Osteoblast (primary cell): Measurements from ENCODE around the gene ZNF185. TPM values are rescaled to one million over a fixed set of nuclear protein-coding genes. Genes with fewer than 3 reads are reported as not detected.

Experiments used
- DNase-seq: peaks from one replicate; pipeline ENCODE4 v3.0.0; 2011; ENCODE audit warnings: low spot score, mixed read lengths; ENCODE audit not compliant: insufficient read length; ENCODE audit errors: missing footprints
- H2AFZ ChIP-seq: 2 replicates; pipeline ENCODE4 v1.6.0; 2011; ENCODE audit warnings: mild to moderate bottlenecking, low read length
- H3K27ac ChIP-seq: 2 replicates; pipeline ENCODE4 v1.5.1; 2011; ENCODE audit warnings: mild to moderate bottlenecking, low read depth, low read length, moderate library complexity
- H3K27me3 ChIP-seq: 2 replicates; pipeline ENCODE4 v1.6.0; 2012; ENCODE audit warnings: mild to moderate bottlenecking, control low read depth, inconsistent platforms, low read length, moderate library complexity; ENCODE audit not compliant: insufficient read depth
- H3K36me3 ChIP-seq: 2 replicates; pipeline ENCODE4 v1.5.1; 2011; ENCODE audit warnings: mild to moderate bottlenecking, low read length, control low read depth, moderate library complexity; ENCODE audit not compliant: insufficient read depth
- H3K4me1 ChIP-seq: 2 replicates; pipeline ENCODE4 v1.5.1; 2011; ENCODE audit warnings: mild to moderate bottlenecking, low read length, control low read depth, moderate library complexity; ENCODE audit not compliant: insufficient read depth
- H3K4me2 ChIP-seq: 2 replicates; pipeline ENCODE4 v1.6.0; 2011; ENCODE audit warnings: mild to moderate bottlenecking, low read length; ENCODE audit not compliant: insufficient read depth
- H3K4me3 ChIP-seq: fragments of 200-600 bp; sonication (generic); 3 replicates; pipeline ENCODE4 v1.5.1; 2012; ENCODE audit warnings: mild to moderate bottlenecking, low read length, inconsistent platforms; ENCODE audit not compliant: insufficient read depth
- H3K79me2 ChIP-seq: 2 replicates; pipeline ENCODE4 v1.6.0; 2012; ENCODE audit warnings: mild to moderate bottlenecking, low read length, control low read depth, inconsistent platforms; ENCODE audit not compliant: insufficient read depth
- H3K9me3 ChIP-seq: 2 replicates; pipeline ENCODE4 v1.5.1; 2011; ENCODE audit warnings: low read depth, low read length, control low read depth
- H4K20me1 ChIP-seq: 2 replicates; pipeline ENCODE4 v1.6.0; 2012; ENCODE audit warnings: mild to moderate bottlenecking, low read length, control low read depth; ENCODE audit not compliant: insufficient read depth
- CTCF ChIP-seq: IDR thresholded peaks from 2 replicates; pipeline ENCODE4 v1.5.1; 2011; ENCODE audit warnings: mild to moderate bottlenecking, low read depth, low read length, moderate library complexity; ENCODE audit errors: extremely low read depth
- total RNA-seq: library from RNA; depleted of rRNA; stranded (reverse); fragments of >200 nt; gene quantifications from 2 replicates; pipeline ENCODE4 v1.2.3, GENCODE V29; 2012

ZNF185 gene
- total RNA-seq, 1 donor, result 1.1 TPM

GRCh38 chrX:152945021-152945979, 47.4 kb downstream of the ZNF185 start:
- Histone ChIP-seq H3K4me2 (no peak overlapping the region), H2AFZ (no peak overlapping the region), H3K27me3 (no peaks in the 10 kb centered on the region), H3K27ac (no peak overlapping the region), H3K4me1 (no peaks in the 10 kb centered on the region), H4K20me1 (no peaks in the 10 kb centered on the region), H3K9me3 (no peaks in the 10 kb centered on the region), H3K79me2 (no peaks in the 10 kb centered on the region), H3K4me3 (no peak overlapping the region), H3K36me3 (no peaks in the 10 kb centered on the region)
- DNase-seq, result no peak
- TF ChIP-seq CTCF, result no peak

GRCh38 chrX:152946681-152947080, 48.8 kb downstream of the ZNF185 start:
- no peak overlapping the region for H3K4me3 ChIP-seq
- H3K79me2 ChIP-seq, result no peaks in the 10 kb centered on the region
- no peak for DNase-seq
- H3K4me2 ChIP-seq, result no peak overlapping the region
- TF ChIP-seq CTCF, result no peak
- no peaks in the 10 kb centered on the region for H3K4me1 ChIP-seq
- H3K9me3 ChIP-seq, result no peaks in the 10 kb centered on the region
- H3K27me3 ChIP-seq, result no peaks in the 10 kb centered on the region
- H4K20me1 ChIP-seq, result no peaks in the 10 kb centered on the region
- H3K27ac ChIP-seq, result no peak overlapping the region
- no peaks in the 10 kb centered on the region for H3K36me3 ChIP-seq
- H2AFZ ChIP-seq, result no peak overlapping the region

Other genes starting within 250 kb of the ZNF185 start
- gene MAGEA3, start 199.3 kb upstream of the ZNF185 start, total RNA-seq, result not detected in 2 replicates
- gene CSAG2, start 188.8 kb upstream of the ZNF185 start, total RNA-seq, result not detected in 2 replicates
- not detected in 2 replicates for gene MAGEA2B, start 183.4 kb upstream of the ZNF185 start, total RNA-seq
- gene CSAG1, start 164.3 kb upstream of the ZNF185 start, total RNA-seq, result not detected in 2 replicates
- gene MAGEA12, start 164.3 kb upstream of the ZNF185 start, total RNA-seq, result not detected in 2 replicates
- gene MAGEA2, start 144.2 kb upstream of the ZNF185 start, total RNA-seq, result not detected in 2 replicates
- gene CSAG3, start 138.8 kb upstream of the ZNF185 start, total RNA-seq, result not detected in 2 replicates
- gene MAGEA6, start 128.4 kb upstream of the ZNF185 start, total RNA-seq, result not detected in 2 replicates
- 42.1 and 44.2 TPM in 2 replicates for gene CETN2, start 67.3 kb upstream of the ZNF185 start, total RNA-seq
- 15.9 and 18.9 TPM in 2 replicates for gene NSDHL, start 67.0 kb upstream of the ZNF185 start, total RNA-seq
- gene PNMA5, start 96.0 kb downstream of the ZNF185 start, total RNA-seq, result not detected in 2 replicates
- gene PNMA3, start 158.4 kb downstream of the ZNF185 start, total RNA-seq, result not detected in 2 replicates
- 1.1 and 1.2 TPM in 2 replicates for gene PNMA6A, start 174.4 kb downstream of the ZNF185 start, total RNA-seq